ENCODE data around the gene KCNIP2.

Gene KCNIP2

GRCh38 chr10:101843032-101844021, at the start of gene KCNIP2:
TSS of gene KCNIP2 (minus strand) at chr10:101843800. CDS start at chr10:101843568, 232 bp downstream.
- peak; percentile 49 to 57 for DNase-seq
- no peak for TF ChIP-seq GATA1 (IDR thresholded peaks at IDR 0.05; ENCODE audit: low read depth, low read length)
- TF ChIP-seq POLR2A (IDR thresholded peaks at IDR 0.05; ENCODE audit: low read length): no peak

GRCh38 chr10:101892782-101893391, 49.3 kb upstream of the KCNIP2 start:
- DNase-seq: no peak
- TF ChIP-seq POLR2A (IDR thresholded peaks at IDR 0.05; ENCODE audit: low read length) (no peak), GATA1 (IDR thresholded peaks at IDR 0.05; ENCODE audit: low read depth, low read length) (no peak)

- TF ChIP-seq POLR2A (IDR thresholded peaks at IDR 0.05; ENCODE audit: low read length) (no peak), GATA1 (IDR thresholded peaks at IDR 0.05; ENCODE audit: low read depth, low read length) (no peak)
- peak; percentile 69 to 83 for DNase-seq
These were observed 45.9 kb upstream of the KCNIP2 start for GRCh38 chr10:101889256-101890210.

DNA sequence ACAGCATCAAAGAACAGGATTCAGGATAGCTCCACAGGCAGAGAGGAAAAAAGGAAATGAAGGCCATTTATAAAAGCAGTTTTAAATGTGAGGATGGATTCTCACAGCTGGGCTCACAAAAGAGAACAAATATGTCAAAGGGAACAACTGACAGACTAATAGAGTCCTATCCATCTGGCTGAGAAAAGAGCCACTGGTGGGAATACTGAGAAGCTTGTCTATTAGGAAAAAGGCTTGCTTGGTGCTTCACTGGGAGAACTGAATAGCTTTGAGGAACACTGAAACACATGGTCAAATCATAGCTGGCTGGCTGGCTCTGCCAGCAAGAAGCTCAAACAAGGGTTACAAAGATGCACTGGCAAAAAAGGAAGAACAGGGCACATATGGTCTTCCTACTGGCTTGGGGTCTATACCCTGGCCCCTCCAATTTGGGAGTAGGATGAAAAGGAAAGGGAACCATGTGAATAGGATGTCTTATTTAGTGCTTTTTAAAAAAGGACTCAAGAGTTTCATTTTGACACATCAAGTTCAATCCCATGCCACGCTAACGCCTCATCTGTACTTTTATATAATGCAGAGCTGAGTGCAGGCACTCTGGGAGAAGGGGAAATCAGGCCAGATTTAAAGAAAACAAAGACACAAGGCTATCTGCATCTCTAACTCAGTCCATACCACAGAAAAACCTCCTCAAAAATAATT, 44.8 kb upstream of the KCNIP2 start:
- no peak for DNase-seq
- TF ChIP-seq GATA1 (IDR thresholded peaks at IDR 0.05; ENCODE audit: low read depth, low read length): no peak
- TF ChIP-seq POLR2A (IDR thresholded peaks at IDR 0.05; ENCODE audit: low read length): no peak

DNA sequence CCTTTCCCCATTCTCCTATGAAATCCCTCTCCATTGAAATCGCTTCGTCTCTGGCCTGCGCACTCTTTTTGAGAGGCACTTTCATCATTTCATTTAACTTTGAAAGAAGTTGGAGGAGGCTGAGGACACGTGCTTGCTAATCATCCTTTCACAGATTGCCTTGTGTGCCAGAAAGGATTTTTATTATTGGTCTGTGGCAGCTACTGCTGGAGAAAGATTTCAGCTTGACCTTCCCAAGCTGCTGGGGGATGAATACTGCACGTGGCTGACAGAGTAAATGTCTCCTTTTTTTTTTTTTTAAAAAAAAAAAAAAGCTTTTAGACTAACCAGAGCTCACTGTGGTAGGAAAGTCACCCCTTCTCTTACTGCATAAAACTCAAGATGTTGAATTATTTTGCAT, 44.2 kb upstream of the KCNIP2 start:
- DNase-seq: no peak
- TF ChIP-seq POLR2A (IDR thresholded peaks at IDR 0.05; ENCODE audit: low read length) (no peak), GATA1 (IDR thresholded peaks at IDR 0.05; ENCODE audit: low read depth, low read length) (no peak)

GRCh38 chr10:101886521-101887312, 43.1 kb upstream of the KCNIP2 start:
- TF ChIP-seq POLR2A (IDR thresholded peaks at IDR 0.05; ENCODE audit: low read length): no peak
- no peak for TF ChIP-seq GATA1 (IDR thresholded peaks at IDR 0.05; ENCODE audit: low read depth, low read length)
- no peak for DNase-seq

DNA sequence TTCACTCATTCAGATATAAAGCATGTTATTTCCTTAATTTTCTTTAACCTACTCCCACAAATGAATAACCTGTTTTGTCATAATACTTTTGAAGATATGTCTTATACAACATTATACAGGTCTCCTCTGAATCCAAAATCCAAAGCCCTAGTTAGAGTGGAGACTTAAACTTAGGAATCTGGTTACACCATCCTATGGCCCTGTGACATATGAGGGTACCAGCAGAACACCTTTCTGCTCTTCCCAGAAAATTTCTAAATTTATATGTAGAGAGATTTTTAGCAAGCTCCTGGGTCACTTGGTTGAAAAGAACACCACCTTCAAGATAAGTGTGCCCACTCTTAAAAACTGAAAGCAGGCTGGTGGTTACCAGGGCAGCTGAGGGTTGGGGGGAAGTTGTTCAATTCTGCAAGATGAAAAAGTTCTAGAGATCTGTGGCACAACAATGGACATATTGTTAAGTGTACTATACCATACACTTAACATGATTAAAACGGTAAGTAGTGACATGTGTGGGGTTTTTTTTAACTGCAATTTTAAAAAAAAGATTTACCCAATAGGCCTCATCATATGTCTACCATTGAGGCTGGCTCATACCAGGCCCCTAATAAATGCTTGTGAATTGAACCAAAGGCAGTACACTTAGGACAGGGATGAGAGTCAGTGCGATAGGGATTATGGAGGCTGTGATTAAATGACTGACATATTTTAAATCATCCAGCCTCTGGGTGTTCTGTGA, 37.6 kb upstream of the KCNIP2 start:
- TF ChIP-seq POLR2A (IDR thresholded peaks at IDR 0.05; ENCODE audit: low read length) (no peak), GATA1 (IDR thresholded peaks at IDR 0.05; ENCODE audit: low read depth, low read length) (no peak)
- no peak for DNase-seq

DNA sequence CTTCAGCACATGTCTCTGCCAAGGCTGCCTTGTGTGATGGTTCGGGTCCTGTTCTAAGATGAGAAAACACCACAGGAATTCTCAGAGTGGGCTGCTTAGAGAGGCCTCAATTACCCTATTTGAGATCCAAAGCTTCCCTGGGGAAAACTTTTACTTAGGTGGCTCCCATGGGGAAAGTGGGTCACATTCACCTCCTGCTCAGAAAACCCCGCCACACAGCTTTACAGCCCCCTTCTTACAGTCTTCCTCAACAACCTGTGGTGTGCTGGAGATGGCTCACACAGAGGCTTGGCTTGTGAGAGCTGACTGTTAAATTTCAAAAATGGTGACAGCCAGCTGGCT, 36.6 kb upstream of the KCNIP2 start:
- TF ChIP-seq POLR2A (IDR thresholded peaks at IDR 0.05; ENCODE audit: low read length): no peak
- no peak for TF ChIP-seq GATA1 (IDR thresholded peaks at IDR 0.05; ENCODE audit: low read depth, low read length)

GRCh38 chr10:101879456-101880231, 36.0 kb upstream of the KCNIP2 start:
- TF ChIP-seq POLR2A (IDR thresholded peaks at IDR 0.05; ENCODE audit: low read length) (no peak), GATA1 (IDR thresholded peaks at IDR 0.05; ENCODE audit: low read depth, low read length) (no peak)
- peak in 1 of 2 experiments; percentile 49 for DNase-seq

More for the DNA sequence above, 36.6 kb upstream of the KCNIP2 start:
- DNase-seq: no peak

- TF ChIP-seq GATA1 (IDR thresholded peaks at IDR 0.05; ENCODE audit: low read depth, low read length): no peak
- no peak for TF ChIP-seq POLR2A (IDR thresholded peaks at IDR 0.05; ENCODE audit: low read length)
- no peak for DNase-seq
These were observed 35.3 kb upstream of the KCNIP2 start for GRCh38 chr10:101878869-101879268.

DNA sequence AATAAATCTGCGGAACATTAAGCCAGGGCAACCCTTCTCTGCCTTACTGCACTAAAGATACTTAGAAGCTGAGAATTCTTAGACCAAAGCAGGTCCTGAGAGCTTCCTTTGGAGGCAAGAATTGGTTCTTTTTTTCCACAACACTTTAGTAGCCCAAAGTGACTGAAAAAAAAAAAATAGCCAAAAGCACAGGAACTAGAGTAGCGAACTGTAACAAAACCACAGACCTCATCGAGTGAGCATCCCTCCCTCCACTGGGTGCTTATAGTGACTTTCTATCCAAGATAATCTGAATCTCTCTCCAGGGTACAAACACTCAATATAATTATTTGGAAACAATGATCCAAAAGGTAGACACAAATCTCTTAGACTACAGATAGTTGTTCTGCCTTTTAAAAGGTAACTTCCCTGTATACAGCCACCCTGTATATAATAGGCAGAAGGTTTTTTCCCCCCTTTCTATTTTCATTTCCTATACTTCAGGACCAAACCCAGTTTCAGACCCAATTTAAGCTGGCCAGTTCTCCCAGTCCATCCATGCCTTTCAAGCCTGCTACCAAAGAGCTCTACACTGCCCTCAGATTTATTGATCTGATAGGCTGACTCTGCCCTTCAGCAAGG, 31.6 kb upstream of the KCNIP2 start:
- no peak for DNase-seq
- TF ChIP-seq GATA1 (IDR thresholded peaks at IDR 0.05; ENCODE audit: low read depth, low read length) (no peak), POLR2A (IDR thresholded peaks at IDR 0.05; ENCODE audit: low read length) (no peak)

Data from erythroblast (primary cell).